K562 (cell line): ENCODE results near the gene LILRB3. TPM values are rescaled to one million over a fixed set of nuclear protein-coding genes. Genes with fewer than 3 reads are reported as not detected.

ENCODE experiments used
- BRD4 ChIP-seq: fragments of 200-600 bp; sonication (generic); IDR thresholded peaks from 2 replicates; pipeline ENCODE4 v1.6.1; 2017; ENCODE audit warnings: inconsistent platforms
- FOXP4 ChIP-seq: sonication (generic); formaldehyde crosslinking; IDR thresholded peaks from 2 replicates; pipeline ENCODE4 v1.8.0; 2022; ENCODE audit warnings: mild to moderate bottlenecking, missing genetic modification reagents, borderline replicate concordance
- MCM7 ChIP-seq, 2 experiments: fragments of 450-650 bp; IDR thresholded peaks; 2 replicates each; pipeline ENCODE4 v1.6.1; 2016 to 2018
- MGA ChIP-seq: fragments of 450-650 bp; IDR thresholded peaks from 2 replicates; pipeline ENCODE4 v1.6.1; 2016; ENCODE audit warnings: mild to moderate bottlenecking, moderate library complexity
- RBM34 ChIP-seq: fragments of 200-400 bp; formaldehyde crosslinking; IDR thresholded peaks from 2 replicates; pipeline ENCODE4 v1.6.1; 2018; ENCODE audit warnings: low read length, borderline replicate concordance; ENCODE audit not compliant: insufficient read depth
- RFX7 ChIP-seq: fragments of 250-450 bp; sonication (Bioruptor Pico); IDR thresholded peaks from 2 replicates; pipeline ENCODE4 v1.5.1; 2021; ENCODE audit warnings: mild to moderate bottlenecking
- SP2 ChIP-seq: IDR thresholded peaks from 2 replicates; pipeline ENCODE4 v1.6.1; 2011; ENCODE audit warnings: mild to moderate bottlenecking, low read depth, low read length, moderate library complexity; ENCODE audit not compliant: poor library complexity, severe bottlenecking; ENCODE audit errors: extremely low read depth
- TSC22D4 ChIP-seq: fragments of 450-650 bp; IDR thresholded peaks from 2 replicates; pipeline ENCODE4 v1.6.1; 2016; ENCODE audit warnings: missing genetic modification characterization, missing biosample characterization, control low read depth
- ZFP36 ChIP-seq: fragments of 150-350 bp; IDR thresholded peaks from 2 replicates; pipeline ENCODE4 v1.6.1; 2018; ENCODE audit warnings: low read length, low read depth; ENCODE audit not compliant: partially characterized antibody
- ZNF57 ChIP-seq: fragments of 450-650 bp; formaldehyde crosslinking; IDR thresholded peaks from 2 replicates; pipeline ENCODE4 v1.4.0; 2020; ENCODE audit warnings: mild to moderate bottlenecking, moderate library complexity
- polyA plus RNA-seq, 8 experiments: library from polyadenylated mRNA; depleted of rRNA in 4 of 8; stranded (reverse) in 5 of 8; unstranded in 3 of 8; fragments of >200 nt; fragmentation: Nextera tagmentation in 2 of 8; fragmentation: Illumina TruSeq in 1 of 8; extraction: Ambion mirVana in 2 of 8; extraction: Trizol in 1 of 8; gene quantifications; 2 replicates each; pipeline versions ENCODE4 v1.2.1 to v1.2.3, GENCODE V29; 2011 to 2014; ENCODE audit warnings: inconsistent platforms in 1 of 8, missing spikeins in 1 of 8
- total RNA-seq, 7 experiments: library from RNA; depleted of rRNA in 6 of 7; stranded (reverse); fragments of >200 nt in 6 of 7; fragmentation: Illumina TruSeq in 2 of 7; extraction: Trizol in 2 of 7; gene quantifications; 2 replicates each; pipeline versions ENCODE4 v1.2.1 to v1.2.3, GENCODE V29; 2011 to 2021; ENCODE audit warnings: low replicate concordance in 1 of 7
- TF ChIP-seq, protein P1 (sequence below), 2 experiments: fragments of 450-650 bp; conservative IDR thresholded peaks; 2 replicates each; pipeline ENCODE4 v1.6.1; 2017; ENCODE audit warnings: mild to moderate bottlenecking in 2 of 2, moderate library complexity in 2 of 2

Gene LILRB3
- total and polyA plus RNA-seq, 9 of the 15 experiments (the other 6 are each of a cell fraction or from before 2014, with no cell fraction given), result 0.01 to 0.09 TPM; not detected in 7

DNA sequence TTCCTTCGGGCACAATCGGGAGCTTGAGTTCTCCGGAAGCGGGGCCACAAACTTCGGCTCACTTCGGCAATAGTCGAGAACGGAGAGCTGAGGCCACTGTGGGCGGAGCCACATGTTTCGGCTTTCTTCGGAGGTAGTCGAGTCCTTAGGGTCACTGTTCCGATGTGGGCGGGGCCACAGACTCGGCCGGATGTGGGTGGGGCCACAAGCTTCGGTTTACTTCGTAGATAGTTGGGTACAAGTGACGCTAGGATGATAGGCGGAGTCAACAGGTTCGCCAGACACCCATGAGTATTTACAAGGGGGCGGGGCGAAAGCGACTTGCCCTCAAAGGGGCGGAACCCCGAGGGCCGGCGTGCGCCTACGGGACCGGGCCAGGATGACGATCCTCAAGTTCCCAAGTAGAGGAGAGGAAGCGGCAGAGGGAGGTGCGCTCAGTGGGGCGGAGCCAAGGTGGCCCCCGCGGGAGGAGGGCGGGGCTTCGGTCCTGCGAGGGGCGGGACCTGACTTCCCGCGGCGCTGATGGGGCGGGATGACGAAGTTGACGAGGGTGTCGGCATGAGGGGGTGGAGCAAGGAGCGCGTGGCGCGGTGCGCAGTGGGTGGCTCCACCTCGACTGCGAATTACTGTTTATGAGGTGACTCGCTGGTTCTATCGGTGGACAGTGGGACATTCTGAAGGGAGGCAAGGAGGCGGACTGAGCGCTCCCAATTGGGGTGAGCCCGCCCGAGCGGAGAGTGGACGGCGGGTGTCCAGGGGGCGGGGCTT, 32.9 kb downstream of the LILRB3 start (continued):
- no peak for TF ChIP-seq FOXP4
- no peak for TF ChIP-seq TSC22D4 (tag)
- no peak; the same call in 1 of the 2 replicates for TF ChIP-seq MGA
- TF ChIP-seq, protein P1, sequence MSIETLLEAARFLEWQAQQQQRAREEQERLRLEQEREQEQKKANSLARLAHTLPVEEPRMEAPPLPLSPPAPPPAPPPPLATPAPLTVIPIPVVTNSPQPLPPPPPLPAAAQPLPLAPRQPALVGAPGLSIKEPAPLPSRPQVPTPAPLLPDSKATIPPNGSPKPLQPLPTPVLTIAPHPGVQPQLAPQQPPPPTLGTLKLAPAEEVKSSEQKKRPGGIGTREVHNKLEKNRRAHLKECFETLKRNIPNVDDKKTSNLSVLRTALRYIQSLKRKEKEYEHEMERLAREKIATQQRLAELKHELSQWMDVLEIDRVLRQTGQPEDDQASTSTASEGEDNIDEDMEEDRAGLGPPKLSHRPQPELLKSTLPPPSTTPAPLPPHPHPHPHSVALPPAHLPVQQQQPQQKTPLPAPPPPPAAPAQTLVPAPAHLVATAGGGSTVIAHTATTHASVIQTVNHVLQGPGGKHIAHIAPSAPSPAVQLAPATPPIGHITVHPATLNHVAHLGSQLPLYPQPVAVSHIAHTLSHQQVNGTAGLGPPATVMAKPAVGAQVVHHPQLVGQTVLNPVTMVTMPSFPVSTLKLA (conservative IDR thresholded peaks at IDR 0.05), result peak; percentile 93 to 94
- no peak for TF ChIP-seq MCM7 (IDR thresholded peaks at IDR 0.05)
- no peak for TF ChIP-seq ZNF57 (CRISPR knock-in tag)
- TF ChIP-seq ZFP36, result no peak
- TF ChIP-seq RBM34, result no peak
- TF ChIP-seq SP2, result no peak
- TF ChIP-seq BRD4, result 0 out of 2 replicates have a peak, but pooled peaks have one; percentile 47
- no peak for TF ChIP-seq RFX7 (CRISPR knock-in tag)
